HG03520 (cell line): ENCODE measurements around the gene LAMA3.
A peak's percentile ranks its signal among the peaks of the same experiment; 100 is the strongest.

Experiments used
- ATAC-seq: cut with Tn5 transposase; IDR thresholded peaks from one replicate; pipeline ENCODE4 v1.9.1; 2021; ENCODE audit warnings: mild to moderate bottlenecking, moderate library complexity; ENCODE audit not compliant: unreplicated experiment

The LAMA3 gene

GRCh38 chr18:23812546-23813440 lies 123.5 kb downstream of the LAMA3 start:
- ATAC-seq, result no peak

GRCh38 chr18:23814991-23815614 lies 125.8 kb downstream of the LAMA3 start:
- no peak for ATAC-seq

- no peak for ATAC-seq
Measured at GRCh38 chr18:23816021-23816420, 126.8 kb downstream of the LAMA3 start.

GRCh38 chr18:23816740-23817139 lies 127.5 kb downstream of the LAMA3 start:
- ATAC-seq, result no peak

- no peak for ATAC-seq
Measured at GRCh38 chr18:23819001-23819400, 129.7 kb downstream of the LAMA3 start.

GRCh38 chr18:23822590-23823385 lies 133.5 kb downstream of the LAMA3 start:
- ATAC-seq, result no peak

GRCh38 chr18:23824240-23824639 lies 135.0 kb downstream of the LAMA3 start:
- ATAC-seq, result no peak

GRCh38 chr18:23824669-23825068 lies 135.4 kb downstream of the LAMA3 start:
- no peak for ATAC-seq

GRCh38 chr18:23825496-23825895 lies 136.2 kb downstream of the LAMA3 start:
- no peak for ATAC-seq

- no peak for ATAC-seq
Measured at GRCh38 chr18:23825978-23826405, 136.7 kb downstream of the LAMA3 start.

- ATAC-seq, result no peak
Measured at GRCh38 chr18:23826850-23827620, 137.8 kb downstream of the LAMA3 start.

- no peak for ATAC-seq
Measured at GRCh38 chr18:23827681-23828080, 138.4 kb downstream of the LAMA3 start.

GRCh38 chr18:23828426-23828825 lies 139.2 kb downstream of the LAMA3 start:
- peak; percentile 94 for ATAC-seq

- no peak for ATAC-seq
Measured at GRCh38 chr18:23832911-23833310, 143.7 kb downstream of the LAMA3 start.

GRCh38 chr18:23833714-23834113 lies 144.5 kb downstream of the LAMA3 start:
- no peak for ATAC-seq

GRCh38 chr18:23835091-23835490 lies 145.8 kb downstream of the LAMA3 start:
- no peak for ATAC-seq

GRCh38 chr18:23835506-23835905 lies 146.3 kb downstream of the LAMA3 start:
- ATAC-seq, result no peak

GRCh38 chr18:23837591-23837990 lies 148.3 kb downstream of the LAMA3 start:
- no peak for ATAC-seq

- no peak for ATAC-seq
Measured at GRCh38 chr18:23838233-23838632, 149.0 kb downstream of the LAMA3 start.

- no peak for ATAC-seq
Measured at GRCh38 chr18:23838801-23839366, 149.6 kb downstream of the LAMA3 start.
